GM12878 (cell line): ENCODE results near the gene TXNRD1. TPM values are rescaled to one million over a fixed set of nuclear protein-coding genes. Genes with fewer than 3 reads are reported as not detected.

ENCODE experiments used
- ATAC-seq: fragments of 200-7000 bp; cut with Tn5 transposase; 3 replicates; pipeline ENCODE4 v1.9.1; 2020; ENCODE audit warnings: mild to moderate bottlenecking, moderate library complexity
- BruUV-seq: library from RNA; stranded (reverse); fragments of 400-500 nt; replicated peaks from 2 replicates; lab custom pipeline; 2021; lab: Mats Ljungman, UMichigan
- CTCF ChIA-PET: fragments of 300-600 bp; sonication (Branson Sonifier 250); formaldehyde crosslinking; extraction: SDS; loops from one replicate; lab custom pipeline; 2021; ENCODE audit warnings: inconsistent platforms; lab: Yijun Ruan, JAX
- POLR2A ChIA-PET: fragments of 350-600 bp; formaldehyde crosslinking; extraction: SDS; loops from one replicate; lab custom pipeline; 2021; ENCODE audit warnings: inconsistent platforms; lab: Charles Lee
- RAD21 ChIA-PET: fragments of 300-600 bp; sonication (Branson Sonifier 250); formaldehyde crosslinking; loops from one replicate; lab custom pipeline; 2023; ENCODE audit warnings: antibody characterized with exemption; ENCODE audit not compliant: unreplicated experiment; lab: Charles Lee
- SMC1A ChIA-PET: fragments of 300-600 bp; sonication (Branson Sonifier 250); formaldehyde crosslinking; loops from one replicate; lab custom pipeline; 2023; ENCODE audit not compliant: unreplicated experiment, uncharacterized antibody; lab: Charles Lee
- DNase-seq: peaks from one replicate; pipeline ENCODE4 v3.0.0-alpha.2; 2011; ENCODE audit warnings: low read depth, low spot score
- FAIRE-seq: peaks from 3 replicates; lab custom pipeline; 2011; peaks lifted over from hg19 to GRCh38; lab: Jason Lieb, UNC
- H2AFZ ChIP-seq: 2 replicates; pipeline ENCODE4 v1.6.0; 2011; ENCODE audit warnings: low read depth, low read length, control low read depth; ENCODE audit not compliant: control insufficient read depth
- H3K27ac ChIP-seq: 2 replicates; pipeline ENCODE4 v1.5.1; 2011; ENCODE audit warnings: control low read depth; ENCODE audit not compliant: control insufficient read depth, insufficient read depth
- H3K27me3 ChIP-seq, 2 experiments: replicated peaks in 1 of 2; 2 replicates each; pipeline versions ENCODE4 v1.6.0 to v1.6.1; 2011; ENCODE audit warnings: low read length in 1 of 2; ENCODE audit not compliant: control insufficient read depth in 2 of 2, insufficient read depth in 2 of 2
- H3K36me3 ChIP-seq, 2 experiments: 2 replicates each; pipeline ENCODE4 v1.5.1; 2011; ENCODE audit warnings: low read length in 1 of 2; ENCODE audit not compliant: control insufficient read depth in 2 of 2, insufficient read depth in 2 of 2
- H3K4me1 ChIP-seq: 2 replicates; pipeline ENCODE4 v1.6.1; 2011; ENCODE audit warnings: mild to moderate bottlenecking, low read length, moderate library complexity, mixed read lengths; ENCODE audit not compliant: control insufficient read depth, insufficient read depth
- H3K4me2 ChIP-seq: 2 replicates; pipeline ENCODE4 v1.6.0; 2011; ENCODE audit warnings: control low read depth; ENCODE audit not compliant: control insufficient read depth, insufficient read depth
- H3K4me3 ChIP-seq: fragments of 200-600 bp; sonication (generic); 2 replicates; pipeline ENCODE4 v1.5.1; 2016
- H3K79me2 ChIP-seq: 2 replicates; pipeline ENCODE4 v1.6.0; 2011; ENCODE audit warnings: low read length; ENCODE audit not compliant: control insufficient read depth, insufficient read depth
- H3K9ac ChIP-seq: 2 replicates; pipeline ENCODE4 v1.8.0; 2011; ENCODE audit warnings: low read length, control low read depth, mixed read lengths; ENCODE audit not compliant: control insufficient read depth, insufficient read depth
- H3K9me3 ChIP-seq: replicated peaks from 3 replicates; pipeline ENCODE4 v1.5.1; 2011; ENCODE audit warnings: mild to moderate bottlenecking, low read length; ENCODE audit not compliant: control insufficient read depth, insufficient read depth
- H4K20me1 ChIP-seq: 2 replicates; pipeline ENCODE4 v1.6.0; 2011; ENCODE audit not compliant: control insufficient read depth, insufficient read depth
- BHLHE40 ChIP-seq, 2 experiments: fragments of 450-650 bp in 1 of 2; IDR thresholded peaks; 2 replicates each; pipeline ENCODE4 v1.6.1; 2011 to 2017; ENCODE audit warnings: low read depth in 2 of 2, borderline replicate concordance in 1 of 2, improper control_type of control experiment in 1 of 2, low read length in 1 of 2, mild to moderate bottlenecking in 1 of 2
- CEBPB ChIP-seq, 2 experiments: fragments of 150-350 bp in 1 of 2; IDR thresholded peaks; 2 replicates each; pipeline ENCODE4 v1.6.1; 2012 to 2014; ENCODE audit warnings: low read depth in 2 of 2, low read length in 2 of 2, borderline replicate concordance in 1 of 2, inconsistent platforms in 1 of 2
- DPF2 ChIP-seq: fragments of 450-650 bp; IDR thresholded peaks from 2 replicates; pipeline ENCODE4 v1.6.1; 2017; ENCODE audit warnings: mild to moderate bottlenecking
- FOS ChIP-seq: IDR thresholded peaks from 3 replicates; pipeline ENCODE4 v1.6.1; 2011; ENCODE audit warnings: borderline replicate concordance; ENCODE audit not compliant: insufficient read length; ENCODE audit errors: extremely low read depth
- POU2F2 ChIP-seq: IDR thresholded peaks from 3 replicates; pipeline ENCODE4 v1.6.1; 2011; ENCODE audit warnings: low read depth, mild to moderate bottlenecking, low read length, borderline replicate concordance
- SIN3A ChIP-seq: IDR thresholded peaks from 2 replicates; pipeline ENCODE4 v1.6.1; 2012; ENCODE audit warnings: low read depth, low read length, improper control_type of control experiment
- SIX5 ChIP-seq: IDR thresholded peaks from 2 replicates; pipeline ENCODE4 v1.6.1; 2011; ENCODE audit warnings: mild to moderate bottlenecking, low read depth, low read length, moderate library complexity; ENCODE audit not compliant: severe bottlenecking
- SRF ChIP-seq, 2 experiments: IDR thresholded peaks; 2 replicates each; pipeline ENCODE4 v1.6.1; 2011; ENCODE audit warnings: low read depth in 2 of 2, low read length in 2 of 2, mild to moderate bottlenecking in 1 of 2, moderate library complexity in 1 of 2
- TAF1 ChIP-seq: IDR thresholded peaks from 2 replicates; pipeline ENCODE4 v1.6.1; 2011; ENCODE audit warnings: mild to moderate bottlenecking, low read depth, low read length, borderline replicate concordance
- TARDBP ChIP-seq: IDR thresholded peaks from 2 replicates; pipeline ENCODE4 v1.6.1; 2016; ENCODE audit warnings: borderline replicate concordance
- ZNF207 ChIP-seq: fragments of 450-650 bp; IDR thresholded peaks from 2 replicates; pipeline ENCODE4 v1.6.1; 2014; ENCODE audit warnings: antibody characterized with exemption, mild to moderate bottlenecking, borderline replicate concordance
- ZNF24 ChIP-seq: fragments of 450-650 bp; IDR thresholded peaks from 2 replicates; pipeline ENCODE4 v1.6.1; 2017; ENCODE audit warnings: antibody characterized with exemption, mild to moderate bottlenecking
- WGBS: methylation state at CpG from one replicate; pipeline ENCODE4 v1.1.6; 2016; ENCODE audit warnings: low lambda C conversion rate; ENCODE audit not compliant: insufficient replicate concordance, insufficient coverage; ENCODE audit errors: missing lambda C conversion rate; 5-methylcytosine and 5-hydroxymethylcytosine counted together
- in situ Hi-C: fragments of 300-500 bp; cut with MboI; formaldehyde crosslinking; loops from 9 replicates; pipeline ENCODE4 v1.14.3; 2018; ENCODE audit warnings: mixed read lengths
- intact Hi-C: fragments of 100-400 bp; cut with micrococcal nuclease; formaldehyde crosslinking; loops from one replicate; pipeline ENCODE4 v1.14.2; 2022; ENCODE audit not compliant: unreplicated experiment
- polyA plus RNA-seq, 11 experiments: library from polyadenylated mRNA; depleted of rRNA in 4 of 11; unstranded in 6 of 11; stranded (reverse) in 5 of 11; fragments of >200 nt; fragmentation: Nextera tagmentation in 4 of 11; fragmentation: Illumina TruSeq in 1 of 11; extraction: Ambion mirVana in 4 of 11; extraction: Trizol in 1 of 11; gene quantifications; 1 replicate in 1 of 11; 2 replicates in 10 of 11; pipeline versions ENCODE4 v1.2.1 to v1.2.3, GENCODE V29; 2011 to 2016; ENCODE audit warnings: inconsistent platforms in 2 of 11, missing spikeins in 2 of 11, low read depth in 1 of 11
- total RNA-seq, 4 experiments: library from RNA; depleted of rRNA in 3 of 4; stranded (reverse); fragments of >200 nt in 3 of 4; fragmentation: Illumina TruSeq in 1 of 4; extraction: Trizol in 1 of 4; gene quantifications; 2 replicates each; pipeline versions ENCODE4 v1.2.1 to v1.2.3, GENCODE V29; 2013 to 2021

Gene TXNRD1
- total and polyA plus RNA-seq, 10 of the 15 experiments (the other 5 are each of a cell fraction or from before 2014, with no cell fraction given): 52.6 to 84.6 (median 67.8) TPM

DNA sequence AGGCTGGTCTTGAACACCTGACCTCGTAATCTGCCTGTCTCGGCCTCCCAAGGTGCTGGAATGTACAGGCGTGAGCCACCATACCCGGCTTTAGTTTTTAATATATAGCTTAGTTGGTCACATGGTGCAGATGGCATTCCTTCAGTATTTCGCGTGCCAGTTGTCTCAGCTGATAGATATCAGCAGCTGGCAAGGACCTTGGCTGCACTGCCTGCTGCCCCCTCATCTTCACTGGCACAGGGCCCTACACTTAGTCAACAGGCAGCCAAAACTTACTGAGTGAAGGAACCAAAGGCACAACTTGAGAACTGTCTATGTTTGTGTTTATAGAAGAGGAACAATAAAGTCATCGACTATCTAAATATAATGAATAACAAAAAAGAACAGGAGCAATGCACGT is 119.0 kb downstream of the TXNRD1 start (continued):
- TF ChIP-seq TAF1: no peak
- TF ChIP-seq SRF (IDR thresholded peaks at IDR 0.05; ENCODE audit: low read depth in 2 of 2, low read length in 2 of 2): no peak
- TF ChIP-seq ZNF207: no peak

DNA sequence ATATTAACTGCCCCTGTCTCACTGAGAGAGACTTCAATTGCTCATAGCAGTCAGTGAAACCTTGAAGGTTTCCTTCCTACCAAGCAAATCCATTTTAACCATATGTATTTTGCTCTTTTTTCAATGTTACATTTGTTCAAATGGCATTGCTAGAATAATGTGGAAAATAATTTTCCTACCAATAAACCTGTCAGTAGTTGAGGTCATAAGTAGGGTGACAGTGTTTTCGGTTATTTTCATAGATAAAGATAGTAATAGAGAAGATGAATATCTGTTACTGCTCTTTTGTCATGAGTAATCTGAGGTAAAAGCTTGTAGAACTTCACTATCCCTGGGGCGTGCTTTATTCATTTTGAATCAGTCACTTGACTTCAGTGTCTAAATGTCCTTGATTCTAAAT is 120.5 kb downstream of the TXNRD1 start:
- ChIA-PET POLR2A (no interaction called here), SMC1A (interaction anchor here (0.9 to 2.0 kb wide), 3 partner anchors 32 to 49 kb away, joined by 3 to 6 read pairs (median 3); partner anchors contain the start of gene EID3), CTCF (no interaction called here), RAD21 (no interaction called here)
- no TSS peak for BruUV-seq
- DNase-seq: no peak
- Histone ChIP-seq H3K4me2 (no peak overlapping the region), H3K9me3 (no peaks in the 10 kb centered on the region), H3K4me1 (no peaks in the 10 kb centered on the region), H3K36me3 (peaks cover 8 to 38% of the 10 kb centered on the region in 2 experiments), H4K20me1 (no peaks in the 10 kb centered on the region), H3K9ac (no peak overlapping the region), H3K4me3 (no peak overlapping the region), H3K79me2 (no peaks in the 10 kb centered on the region), H2AFZ (no peak overlapping the region), H3K27me3 (no peaks in the 10 kb centered on the region), H3K27ac (no peak overlapping the region)
- WGBS: 50% methylated on average over 2 of the region's 2 CpGs
- no peak for TF ChIP-seq SIN3A
- TF ChIP-seq POU2F2: no peak
- TF ChIP-seq ZNF24: no peak
- no peak for TF ChIP-seq TARDBP
- TF ChIP-seq CEBPB (IDR thresholded peaks at IDR 0.05; ENCODE audit: borderline replicate concordance in 1 of 2, low read depth in 2 of 2, low read length in 2 of 2): no peak
- no peak for TF ChIP-seq SIX5
- TF ChIP-seq BHLHE40 (IDR thresholded peaks at IDR 0.05; ENCODE audit: borderline replicate concordance in 1 of 2, low read depth in 2 of 2, low read length in 1 of 2): no peak
- TF ChIP-seq FOS: no peak
- TF ChIP-seq DPF2: no peak
- ATAC-seq: no peak
- in situ Hi-C loops (no loop called here), intact Hi-C loops (no loop called here)
- FAIRE-seq: no peak
